ENCODE measurements around the gene SCN10A. TPM values are rescaled to one million over a fixed set of nuclear protein-coding genes. Genes with fewer than 3 reads are reported as not detected.
A peak's percentile ranks its signal among the peaks of the same experiment; 100 is the strongest.

SCN10A gene
- total and polyA plus RNA-seq, 9 of the 15 experiments (the other 6 are each of a cell fraction or from before 2014, with no cell fraction given), result not detected

DNA sequence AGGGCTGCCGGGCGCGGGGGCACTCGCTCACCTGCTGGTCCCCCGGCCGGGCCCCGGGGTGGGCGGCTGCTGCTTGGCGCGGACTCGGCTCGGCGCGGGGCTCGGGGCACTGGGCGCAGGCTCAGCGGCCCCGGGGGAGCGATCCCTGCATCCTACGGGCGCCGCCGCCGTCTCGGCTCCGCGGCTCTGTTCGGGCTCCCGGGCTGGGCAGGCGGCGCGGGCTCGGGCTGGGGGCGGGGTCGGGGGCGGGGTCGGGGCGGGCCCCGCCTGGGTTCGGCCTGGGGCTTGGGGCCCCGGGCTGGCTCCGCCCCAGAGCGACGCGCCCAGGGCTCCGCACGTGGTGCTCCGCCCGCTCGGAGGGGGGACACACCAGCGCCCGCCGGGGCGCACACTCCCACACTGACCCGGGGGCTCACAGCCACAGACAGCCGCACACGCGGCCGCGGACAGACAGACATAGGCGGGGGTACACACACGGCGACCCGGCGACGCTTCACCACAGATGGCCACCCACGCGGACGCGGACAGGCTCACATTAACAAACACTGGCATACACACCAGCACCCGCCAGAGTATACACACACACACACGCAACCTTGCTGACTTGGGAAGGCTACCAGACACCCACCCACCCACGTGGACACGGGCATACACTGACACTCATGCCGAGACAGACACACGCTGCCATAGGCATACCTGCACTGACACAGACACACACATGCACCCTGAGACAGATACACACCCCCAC lies 166.3 kb downstream of the SCN10A start, which contains the start of gene SCN5A (continued):
- TF ChIP-seq, protein P1, sequence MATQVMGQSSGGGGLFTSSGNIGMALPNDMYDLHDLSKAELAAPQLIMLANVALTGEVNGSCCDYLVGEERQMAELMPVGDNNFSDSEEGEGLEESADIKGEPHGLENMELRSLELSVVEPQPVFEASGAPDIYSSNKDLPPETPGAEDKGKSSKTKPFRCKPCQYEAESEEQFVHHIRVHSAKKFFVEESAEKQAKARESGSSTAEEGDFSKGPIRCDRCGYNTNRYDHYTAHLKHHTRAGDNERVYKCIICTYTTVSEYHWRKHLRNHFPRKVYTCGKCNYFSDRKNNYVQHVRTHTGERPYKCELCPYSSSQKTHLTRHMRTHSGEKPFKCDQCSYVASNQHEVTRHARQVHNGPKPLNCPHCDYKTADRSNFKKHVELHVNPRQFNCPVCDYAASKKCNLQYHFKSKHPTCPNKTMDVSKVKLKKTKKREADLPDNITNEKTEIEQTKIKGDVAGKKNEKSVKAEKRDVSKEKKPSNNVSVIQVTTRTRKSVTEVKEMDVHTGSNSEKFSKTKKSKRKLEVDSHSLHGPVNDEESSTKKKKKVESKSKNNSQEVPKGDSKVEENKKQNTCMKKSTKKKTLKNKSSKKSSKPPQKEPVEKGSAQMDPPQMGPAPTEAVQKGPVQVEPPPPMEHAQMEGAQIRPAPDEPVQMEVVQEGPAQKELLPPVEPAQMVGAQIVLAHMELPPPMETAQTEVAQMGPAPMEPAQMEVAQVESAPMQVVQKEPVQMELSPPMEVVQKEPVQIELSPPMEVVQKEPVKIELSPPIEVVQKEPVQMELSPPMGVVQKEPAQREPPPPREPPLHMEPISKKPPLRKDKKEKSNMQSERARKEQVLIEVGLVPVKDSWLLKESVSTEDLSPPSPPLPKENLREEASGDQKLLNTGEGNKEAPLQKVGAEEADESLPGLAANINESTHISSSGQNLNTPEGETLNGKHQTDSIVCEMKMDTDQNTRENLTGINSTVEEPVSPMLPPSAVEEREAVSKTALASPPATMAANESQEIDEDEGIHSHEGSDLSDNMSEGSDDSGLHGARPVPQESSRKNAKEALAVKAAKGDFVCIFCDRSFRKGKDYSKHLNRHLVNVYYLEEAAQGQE (IDR thresholded peaks at IDR 0.05; ENCODE audit: borderline replicate concordance), result no peak
- TF ChIP-seq, protein P1 (CRISPR knock-in tag; IDR thresholded peaks at IDR 0.05; ENCODE audit: low read depth), result no peak
- TF ChIP-seq RBBP5 (IDR thresholded peaks at IDR 0.05; ENCODE audit: borderline replicate concordance, insufficient read depth, low read length, poor library complexity, severe bottlenecking) (no peak), TCF7 (IDR thresholded peaks at IDR 0.05; ENCODE audit: borderline replicate concordance) (no peak), NR1H2 (CRISPR knock-in tag; IDR thresholded peaks at IDR 0.05) (no peak), DNMT1 (IDR thresholded peaks at IDR 0.05) (no peak), ZNF75A (CRISPR knock-in tag; IDR thresholded peaks at IDR 0.05) (no peak), PHF8 (IDR thresholded peaks at IDR 0.05; ENCODE audit: borderline replicate concordance, low read length) (peak; percentile 21; the same call in 1 of the 2 replicates), HMG20A (CRISPR knock-in tag; conservative IDR thresholded peaks at IDR 0.05) (no peak), PCBP2 (IDR thresholded peaks at IDR 0.05; ENCODE audit: low read depth, low read length, poor library complexity, severe bottlenecking) (no peak), ZNF696 (CRISPR knock-in tag; conservative IDR thresholded peaks at IDR 0.05) (no peak), KDM2B (CRISPR knock-in tag; IDR thresholded peaks at IDR 0.05) (0 out of 2 replicates have a peak, but pooled peaks have one; percentile 29)
- TF ChIP-seq, protein P2, sequence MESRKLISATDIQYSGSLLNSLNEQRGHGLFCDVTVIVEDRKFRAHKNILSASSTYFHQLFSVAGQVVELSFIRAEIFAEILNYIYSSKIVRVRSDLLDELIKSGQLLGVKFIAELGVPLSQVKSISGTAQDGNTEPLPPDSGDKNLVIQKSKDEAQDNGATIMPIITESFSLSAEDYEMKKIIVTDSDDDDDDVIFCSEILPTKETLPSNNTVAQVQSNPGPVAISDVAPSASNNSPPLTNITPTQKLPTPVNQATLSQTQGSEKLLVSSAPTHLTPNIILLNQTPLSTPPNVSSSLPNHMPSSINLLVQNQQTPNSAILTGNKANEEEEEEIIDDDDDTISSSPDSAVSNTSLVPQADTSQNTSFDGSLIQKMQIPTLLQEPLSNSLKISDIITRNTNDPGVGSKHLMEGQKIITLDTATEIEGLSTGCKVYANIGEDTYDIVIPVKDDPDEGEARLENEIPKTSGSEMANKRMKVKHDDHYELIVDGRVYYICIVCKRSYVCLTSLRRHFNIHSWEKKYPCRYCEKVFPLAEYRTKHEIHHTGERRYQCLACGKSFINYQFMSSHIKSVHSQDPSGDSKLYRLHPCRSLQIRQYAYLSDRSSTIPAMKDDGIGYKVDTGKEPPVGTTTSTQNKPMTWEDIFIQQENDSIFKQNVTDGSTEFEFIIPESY (CRISPR knock-in tag; IDR thresholded peaks at IDR 0.05), result no peak
- TF ChIP-seq, protein P3, sequence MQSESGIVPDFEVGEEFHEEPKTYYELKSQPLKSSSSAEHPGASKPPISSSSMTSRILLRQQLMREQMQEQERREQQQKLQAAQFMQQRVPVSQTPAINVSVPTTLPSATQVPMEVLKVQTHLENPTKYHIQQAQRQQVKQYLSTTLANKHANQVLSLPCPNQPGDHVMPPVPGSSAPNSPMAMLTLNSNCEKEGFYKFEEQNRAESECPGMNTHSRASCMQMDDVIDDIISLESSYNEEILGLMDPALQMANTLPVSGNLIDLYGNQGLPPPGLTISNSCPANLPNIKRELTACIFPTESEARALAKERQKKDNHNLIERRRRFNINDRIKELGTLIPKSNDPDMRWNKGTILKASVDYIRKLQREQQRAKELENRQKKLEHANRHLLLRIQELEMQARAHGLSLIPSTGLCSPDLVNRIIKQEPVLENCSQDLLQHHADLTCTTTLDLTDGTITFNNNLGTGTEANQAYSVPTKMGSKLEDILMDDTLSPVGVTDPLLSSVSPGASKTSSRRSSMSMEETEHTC (IDR thresholded peaks at IDR 0.05), result no peak
